GM18499 (cell line): ENCODE results near the gene SLF1.

Experiments
- ATAC-seq: cut with Tn5 transposase; IDR thresholded peaks from one replicate; pipeline ENCODE4 v1.9.1; 2021; ENCODE audit warnings: moderate number of reproducible peaks; ENCODE audit not compliant: insufficient read depth, unreplicated experiment

SLF1 gene

GRCh38 chr5:94658272-94658671 is 39.8 kb downstream of the SLF1 start:
- no peak for ATAC-seq

GRCh38 chr5:94660506-94660905 is 42.0 kb downstream of the SLF1 start:
- ATAC-seq, result no peak

DNA sequence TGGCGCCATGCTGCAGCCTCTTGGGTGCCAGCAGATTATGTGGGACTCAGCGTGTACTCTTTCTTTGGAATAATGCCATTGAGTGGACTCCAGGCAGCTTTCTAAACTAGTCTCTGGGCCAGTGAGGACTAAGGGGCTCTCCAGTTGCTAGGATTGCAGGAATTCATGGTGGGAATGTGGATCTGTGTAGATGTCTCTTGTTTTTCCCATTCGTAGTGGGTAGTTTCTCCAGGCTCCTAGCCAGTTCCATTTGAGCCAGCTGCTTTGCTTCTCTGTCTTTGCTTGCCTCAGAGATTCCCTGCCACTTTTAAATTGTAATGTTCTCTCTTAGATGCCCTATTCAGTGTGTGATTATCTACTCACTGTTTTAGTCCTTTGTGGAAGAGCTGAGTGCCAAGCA is 42.6 kb downstream of the SLF1 start:
- ATAC-seq, result no peak

GRCh38 chr5:94667937-94668336 is 49.5 kb downstream of the SLF1 start:
- no peak for ATAC-seq

GRCh38 chr5:94670726-94671125 is 52.3 kb downstream of the SLF1 start:
- no peak for ATAC-seq

GRCh38 chr5:94672746-94673145 is 54.3 kb downstream of the SLF1 start:
- ATAC-seq, result no peak

DNA sequence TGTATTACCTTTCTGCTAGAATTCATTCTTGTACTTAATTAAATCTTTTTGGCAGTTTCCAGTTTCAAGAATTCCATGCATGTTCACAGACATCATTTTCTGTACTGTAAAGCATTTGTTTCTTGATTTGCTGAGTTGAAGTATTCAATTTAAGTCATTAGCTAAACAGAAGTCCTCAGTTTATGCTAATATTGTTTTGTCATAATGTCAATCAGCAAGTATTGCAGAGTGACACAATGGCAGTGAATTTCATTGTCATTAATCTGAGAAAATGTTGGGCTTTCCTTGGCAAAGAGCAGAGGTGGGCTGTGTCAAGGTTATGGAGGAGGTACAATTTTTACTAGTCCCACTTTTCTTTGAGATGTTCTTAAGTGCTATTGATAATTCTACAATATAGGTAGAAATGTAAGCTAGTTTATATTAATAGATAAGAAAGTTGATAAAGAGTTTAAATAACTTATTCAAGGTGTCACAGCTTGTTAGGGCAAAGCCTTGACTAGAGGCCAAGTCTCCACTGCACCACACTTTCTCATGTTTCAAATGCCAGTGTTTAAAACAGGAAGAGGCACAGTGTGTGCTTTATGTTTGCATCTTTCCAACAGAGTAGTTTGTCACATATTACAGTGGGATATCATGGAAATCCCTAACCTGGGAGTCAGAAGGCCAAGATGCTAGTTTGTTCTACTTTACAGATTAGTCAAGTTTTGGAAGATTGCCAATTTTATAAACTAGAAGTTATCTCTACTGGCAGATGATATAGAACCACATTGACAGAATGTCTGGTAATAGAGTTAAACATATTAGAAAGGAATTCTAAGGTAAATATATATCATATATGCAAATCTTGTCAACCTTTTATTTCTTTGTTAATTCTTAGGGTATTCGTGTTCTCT is 56.3 kb downstream of the SLF1 start:
- ATAC-seq, result no peak

- ATAC-seq, result no peak
Measured at GRCh38 chr5:94675965-94676618, 57.6 kb downstream of the SLF1 start.

DNA sequence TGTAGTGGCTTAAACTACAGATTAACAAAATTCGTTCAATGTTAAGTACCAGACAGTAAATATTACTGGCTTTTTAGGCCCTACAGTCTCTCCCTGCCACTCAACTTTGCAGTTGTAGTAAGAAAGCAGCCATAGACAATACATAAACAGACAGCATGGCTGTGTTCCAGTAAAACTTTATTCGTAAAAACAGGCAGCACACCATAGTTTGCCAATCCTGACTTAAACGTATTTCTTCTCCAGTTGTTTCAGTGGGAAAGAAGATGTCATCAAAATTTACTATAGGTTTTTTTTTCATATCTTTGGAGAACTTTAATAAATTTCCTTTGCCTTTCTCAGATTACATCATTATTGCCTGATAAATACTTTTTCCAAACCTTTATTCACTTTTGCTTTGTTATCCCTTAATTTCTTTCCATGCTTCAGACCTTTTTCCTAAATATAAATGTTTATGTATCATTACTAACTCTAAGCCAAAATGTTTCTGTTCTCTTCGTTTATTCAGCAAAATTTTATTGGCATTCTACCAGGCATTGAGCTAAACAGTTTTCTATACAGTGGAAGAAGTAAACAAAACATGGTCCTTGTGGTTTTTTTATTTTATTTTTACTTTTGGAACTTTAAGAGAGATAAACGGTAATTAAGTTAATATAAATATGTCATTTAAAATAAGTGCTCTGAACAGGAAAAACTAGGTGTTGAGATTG is 64.5 kb downstream of the SLF1 start:
- no peak for ATAC-seq

DNA sequence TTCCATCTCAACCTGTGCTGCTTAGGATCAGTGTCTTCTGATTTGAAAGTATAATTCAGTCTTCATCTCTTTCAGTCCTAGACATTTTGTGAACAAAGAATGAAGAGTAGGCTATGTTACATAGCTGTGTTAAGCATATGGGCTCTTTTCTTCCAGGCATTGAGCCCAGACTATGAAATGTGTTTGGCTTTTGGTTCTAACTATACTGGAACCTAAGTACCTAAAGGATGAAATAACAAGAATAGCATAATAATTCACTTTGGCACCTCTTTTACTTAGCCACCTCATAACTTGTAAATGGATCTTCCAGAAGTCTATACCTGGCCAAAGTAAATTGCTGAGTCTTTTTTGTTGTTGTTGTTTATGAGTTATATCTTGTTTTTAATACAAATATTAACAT is 71.4 kb downstream of the SLF1 start:
- ATAC-seq, result no peak

- ATAC-seq, result no peak
Measured at GRCh38 chr5:94690778-94691177, 72.3 kb downstream of the SLF1 start.

- ATAC-seq, result no peak
Measured at GRCh38 chr5:94691291-94691690, 72.8 kb downstream of the SLF1 start.

DNA sequence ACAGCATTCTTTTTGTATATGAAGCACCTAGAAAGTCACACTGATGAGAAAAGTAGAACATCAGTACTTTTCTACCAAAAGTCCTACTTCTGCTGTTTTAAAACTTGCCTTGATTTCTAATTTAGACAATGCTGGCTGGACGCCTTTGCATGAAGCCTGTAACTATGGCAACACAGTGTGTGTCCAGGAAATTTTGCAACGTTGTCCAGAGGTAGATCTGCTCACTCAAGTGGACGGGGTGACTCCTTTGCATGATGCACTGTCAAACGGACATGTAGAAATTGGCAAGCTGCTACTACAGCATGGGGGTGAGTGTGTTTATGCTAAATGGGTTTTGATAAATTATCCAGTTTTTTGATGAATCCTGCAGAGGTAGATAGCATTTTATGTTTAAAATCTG is 73.5 kb downstream of the SLF1 start:
- ATAC-seq, result no peak

GRCh38 chr5:94692581-94692980 is 74.1 kb downstream of the SLF1 start:
- ATAC-seq, result no peak

DNA sequence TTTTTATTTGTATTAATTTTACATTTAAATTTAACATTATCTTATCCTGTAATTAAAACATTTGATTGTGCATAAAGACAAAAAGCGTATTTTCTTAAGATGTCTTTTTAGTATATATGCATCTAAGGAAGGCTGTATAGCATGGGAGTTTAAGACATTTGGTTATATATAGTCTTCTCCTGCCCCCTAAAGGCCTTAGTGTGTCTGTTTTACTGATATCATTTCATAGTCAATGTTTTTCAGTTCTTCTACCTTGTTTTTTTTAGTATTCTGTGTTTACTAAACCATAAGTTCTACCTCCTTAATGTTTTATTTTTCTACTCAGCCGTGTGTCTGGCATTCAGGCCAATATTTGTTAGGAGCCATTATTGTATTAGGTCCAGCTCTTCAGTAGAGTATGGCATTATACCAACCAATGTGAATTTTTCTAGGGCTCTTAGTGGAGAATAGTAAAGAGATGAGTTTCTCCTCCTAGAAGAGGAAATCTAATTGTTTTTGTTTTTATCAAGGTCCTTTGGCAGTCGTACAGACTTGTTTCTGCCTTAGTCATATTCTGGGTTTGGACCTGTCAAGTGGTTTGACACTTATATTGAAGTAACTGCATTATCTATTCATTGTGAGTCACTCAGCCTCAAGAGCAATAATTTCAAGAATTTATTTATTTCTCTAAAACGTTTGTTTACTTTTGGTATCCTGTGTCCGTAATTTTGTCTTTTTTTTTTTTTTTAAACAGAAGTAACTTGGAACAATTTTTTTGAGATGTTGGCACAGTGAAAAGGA is 74.8 kb downstream of the SLF1 start:
- no peak for ATAC-seq

GRCh38 chr5:94693845-94694370 is 75.4 kb downstream of the SLF1 start:
- ATAC-seq, result no peak

- no peak for ATAC-seq
Measured at GRCh38 chr5:94694671-94695070, 76.2 kb downstream of the SLF1 start.

- no peak for ATAC-seq
Measured at GRCh38 chr5:94698197-94698596, 79.7 kb downstream of the SLF1 start.

DNA sequence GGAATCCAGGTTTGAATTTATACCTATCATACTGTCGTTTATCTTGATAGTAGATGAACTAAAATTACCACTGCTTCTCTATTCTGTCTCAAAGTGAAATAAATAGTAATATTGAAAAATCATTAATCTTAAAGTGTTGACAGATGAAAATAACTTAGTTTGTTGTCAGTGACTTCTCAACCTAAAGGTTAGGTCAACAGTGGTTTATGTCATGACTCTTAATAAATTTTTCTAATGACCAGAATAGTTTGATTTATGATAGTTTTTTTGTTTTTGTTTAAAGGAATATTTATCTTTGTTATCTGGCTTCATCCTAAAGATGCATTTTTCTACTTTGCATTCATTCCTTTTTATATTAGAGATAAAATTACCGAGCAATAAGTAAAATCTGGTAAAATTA is 81.1 kb downstream of the SLF1 start:
- ATAC-seq, result no peak

- ATAC-seq, result no peak
Measured at GRCh38 chr5:94700592-94700991, 82.1 kb downstream of the SLF1 start.
